GM18858 (cell line): ENCODE data around the gene ANKFY1.

Experiments used
- ATAC-seq: cut with Tn5 transposase; IDR thresholded peaks from one replicate; pipeline ENCODE4 v1.9.1; 2021; ENCODE audit not compliant: unreplicated experiment

The ANKFY1 gene

GRCh38 chr17:4125552-4125951 lies 138.2 kb downstream of the ANKFY1 start:
- ATAC-seq: no peak

- no peak for ATAC-seq
Measured at GRCh38 chr17:4124999-4125398, 138.8 kb downstream of the ANKFY1 start.

GRCh38 chr17:4120332-4120731 lies 143.4 kb downstream of the ANKFY1 start:
- ATAC-seq: no peak

DNA sequence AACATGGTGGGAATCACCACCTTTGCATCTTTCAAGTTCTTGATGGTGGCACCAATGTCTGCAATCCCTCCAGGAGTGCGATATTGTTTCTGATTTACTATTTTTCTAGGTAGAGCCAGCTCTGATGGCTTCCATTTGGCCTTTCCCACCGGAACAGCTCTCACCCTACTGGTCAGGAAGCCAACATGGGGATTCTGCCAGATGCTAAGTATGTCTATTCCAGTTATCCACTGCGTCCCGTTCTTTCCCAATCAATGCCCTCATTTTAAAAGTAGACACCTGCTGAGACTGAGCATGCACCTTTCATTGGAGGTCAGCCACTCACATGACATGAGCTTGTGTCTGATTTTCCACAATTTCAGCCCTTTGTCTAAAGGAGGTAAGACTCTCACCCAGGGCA lies 144.5 kb downstream of the ANKFY1 start:
- ATAC-seq: no peak

GRCh38 chr17:4118015-4118743 lies 145.6 kb downstream of the ANKFY1 start:
- no peak for ATAC-seq

DNA sequence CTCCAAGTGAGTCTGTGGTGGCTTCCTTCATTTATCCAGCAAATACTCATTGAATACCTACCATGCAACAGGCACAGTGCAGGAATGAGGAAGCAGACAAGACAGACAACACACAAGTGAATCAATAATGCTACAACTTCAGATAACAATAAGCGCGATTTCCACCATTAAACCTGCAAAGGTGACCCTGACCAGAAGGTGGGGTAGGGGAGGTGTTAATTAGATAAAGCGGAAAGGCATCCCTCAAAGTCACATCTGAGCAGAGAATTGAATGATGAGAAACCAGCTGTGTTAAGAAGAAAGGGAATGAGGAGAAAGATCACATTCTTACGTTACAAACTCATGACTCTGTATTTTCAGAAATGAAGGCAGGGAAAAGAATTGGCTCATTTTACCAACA lies 147.3 kb downstream of the ANKFY1 start:
- ATAC-seq: no peak
